Spleen (tissue), 11 donors: ENCODE results near the gene OR10C1. TPM values are rescaled to one million over a fixed set of nuclear protein-coding genes. Genes with fewer than 3 reads are reported as not detected.
"Not testable (repeated sequence)": the region's sequence is repeated elsewhere in the genome, so short reads cannot be mapped to it uniquely, and the experiment has no call there.

ENCODE experiments used
- DNase-seq: peaks from one replicate; pipeline ENCODE4 v3.0.0-alpha.2; 2020
- H3K27ac ChIP-seq, 8 donors: fragments of 200-600 bp; sonication (generic) in 7 of 8; 1 replicate in 4 of 8; 2 replicates in 4 of 8; pipeline versions ENCODE4 v1.5.0 to v1.8.0; 2016 to 2021; ENCODE audit warnings: inconsistent platforms in 4 of 8, mild to moderate bottlenecking in 4 of 8, moderate library complexity in 1 of 8
- H3K27me3 ChIP-seq, 7 donors: fragments of 200-600 bp; sonication (generic) in 6 of 7; replicated peaks in 1 of 7; 1 replicate in 4 of 7; 2 replicates in 3 of 7; pipeline versions ENCODE4 v1.5.0 to v1.8.0; 2016 to 2021; ENCODE audit warnings: inconsistent platforms in 3 of 7, mild to moderate bottlenecking in 1 of 7
- H3K36me3 ChIP-seq, 6 donors: fragments of 200-600 bp; sonication (generic) in 5 of 6; 1 replicate in 4 of 6; 2 replicates in 2 of 6; pipeline versions ENCODE4 v1.5.0 to v1.8.0; 2016 to 2021; ENCODE audit warnings: inconsistent platforms in 2 of 6
- H3K4me1 ChIP-seq, 6 donors: fragments of 200-600 bp; sonication (generic) in 5 of 6; 1 replicate in 3 of 6; 2 replicates in 3 of 6; pipeline versions ENCODE4 v1.5.0 to v1.8.0; 2016 to 2021; ENCODE audit warnings: inconsistent platforms in 3 of 6
- H3K4me3 ChIP-seq, 8 donors: fragments of 200-600 bp; sonication (generic) in 7 of 8; 1 replicate in 4 of 8; 2 replicates in 4 of 8; pipeline versions ENCODE4 v1.5.0 to v1.8.0; 2016 to 2021; ENCODE audit warnings: inconsistent platforms in 4 of 8, mild to moderate bottlenecking in 4 of 8, moderate library complexity in 2 of 8
- H3K9me3 ChIP-seq, 8 donors: fragments of 200-600 bp; sonication (generic) in 7 of 8; 1 replicate in 4 of 8; 2 replicates in 4 of 8; pipeline versions ENCODE4 v1.5.0 to v1.8.0; 2016 to 2021; ENCODE audit warnings: inconsistent platforms in 4 of 8
- CTCF ChIP-seq, 11 experiments: fragments of 200-600 bp in 7 of 11; fragments of 450-650 bp in 4 of 11; sonication (generic) in 4 of 11; IDR thresholded peaks in 8 of 11; conservative IDR thresholded peaks in 3 of 11; 1 replicate in 7 of 11; 2 replicates in 4 of 11; pipeline versions ENCODE4 v1.4.0 to v1.8.0; 2016 to 2021; ENCODE audit warnings: antibody characterized with exemption in 11 of 11, inconsistent platforms in 4 of 11, mild to moderate bottlenecking in 1 of 11
- POLR2A ChIP-seq, 3 donors: fragments of 450-650 bp; IDR thresholded peaks; one replicate each; pipeline ENCODE4 v1.5.1; 2017; ENCODE audit warnings: antibody characterized with exemption in 3 of 3, mild to moderate bottlenecking in 1 of 3
- POLR2AphosphoS5 ChIP-seq, 3 donors: sonication (generic); formaldehyde crosslinking; IDR thresholded peaks; one replicate each; pipeline ENCODE4 v1.5.1; 2017; ENCODE audit warnings: antibody characterized with exemption in 3 of 3
- WGBS, 5 donors: extraction: QIAGEN DNeasy Blood & Tissue Kit in 3 of 5; methylation state at CpG; one replicate each; pipeline versions ENCODE4 v1.1.5 to v1.1.7; 2013 to 2018; 5-methylcytosine and 5-hydroxymethylcytosine counted together
- intact Hi-C: fragments of 100-400 bp; cut with DNase I; formaldehyde crosslinking; loops from one replicate; pipeline ENCODE4 v1.15.0; 2023; ENCODE audit warnings: low total_unique reads
- polyA plus RNA-seq, 3 donors: library from polyadenylated mRNA; stranded (reverse); fragments of 200-250 nt; gene quantifications; one replicate each; pipeline ENCODE4 v1.2.1, GENCODE V29; 2013
- total RNA-seq, 7 donors: library from RNA; depleted of rRNA in 3 of 7; stranded (reverse); fragments of >200 nt in 3 of 7; fragmentation: NEBNext Ultra II Directional in 4 of 7; extraction: Animal tissue kit (Norgen Biotek cat#: 25700) in 4 of 7; gene quantifications; one replicate each; pipeline versions ENCODE4 v1.1.0 to v1.2.1, GENCODE V29; 2016 to 2021
- donor health status: healthy with polysubstance abuse.
- donor health status: DM: no; HTN: no; CAD: no; lungs with moderate emphysema.
- donor health status: DM: no; HTN: no; CAD: no.
- donor health status: Bipolar disorder and iron deficiency.
- donor health status: healthy.
- donor health status: DM: no; HTN: no; CAD: no.
- donor health status: DM: yes; HTN: yes; CAD: no.

Gene OR10C1
- total and polyA plus RNA-seq, 10 donors = not detected

DNA sequence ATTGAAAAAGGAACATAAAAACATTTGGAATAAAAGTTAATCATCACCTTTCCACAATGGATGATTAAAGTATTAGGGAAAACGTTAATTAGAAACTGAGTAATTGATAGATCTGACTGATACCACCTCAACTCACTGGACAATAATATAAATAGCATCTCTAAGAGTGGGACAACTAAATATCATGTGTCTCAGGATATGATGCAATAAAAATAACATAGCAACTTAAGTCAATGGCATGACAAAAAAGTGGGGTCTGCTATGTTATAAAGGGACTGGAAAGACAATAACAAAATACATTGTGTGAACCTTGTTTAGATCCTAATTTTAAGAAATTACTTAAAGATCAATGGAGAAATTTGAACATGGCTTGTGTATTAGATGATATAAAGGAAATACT, 14.0 kb upstream of the OR10C1 start:
- 45 to 79% (median 60%) methylated on average over 1 of the region's 1 CpG for WGBS, 5 donors
- intact Hi-C loops = no loop called here
- H3K4me1 ChIP-seq = no peaks in the 10 kb centered on the region
- no peak overlapping the region for H3K4me3 ChIP-seq
- TF ChIP-seq CTCF (IDR thresholded peaks at IDR 0.05 in 8 of 11, conservative IDR thresholded peaks at IDR 0.05 in 3 of 11) (no peak), POLR2AphosphoS5 (IDR thresholded peaks at IDR 0.05) (no peak), POLR2A (IDR thresholded peaks at IDR 0.05) (no peak)
- DNase-seq = no peak
- H3K9me3 ChIP-seq = peaks cover 0 to 5% (median 2%) of the 10 kb centered on the region in 8 donors
- H3K27ac ChIP-seq = no peak overlapping the region
- H3K36me3 ChIP-seq = no peaks in the 10 kb centered on the region
- peaks cover 0 to 15% (median 0%) of the 10 kb centered on the region in 7 donors for H3K27me3 ChIP-seq

DNA sequence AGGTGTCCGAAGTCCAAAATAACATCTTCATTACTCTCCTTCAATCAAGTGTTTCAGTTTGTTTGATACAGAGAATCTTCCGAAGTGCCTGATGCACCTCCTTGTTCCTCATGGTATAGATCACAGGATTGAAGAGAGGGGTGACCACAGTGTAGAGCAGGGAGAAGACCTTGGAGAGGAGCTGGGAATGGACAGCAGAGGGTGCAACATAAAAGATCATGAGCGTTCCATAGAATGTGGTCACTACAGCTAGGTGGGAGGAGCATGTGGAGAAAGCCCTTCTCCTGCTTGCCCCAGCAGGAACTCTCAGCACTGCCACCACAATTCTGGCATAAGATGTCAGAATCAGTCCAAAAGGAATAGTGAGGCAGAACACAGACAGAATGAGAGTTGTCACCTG, 12.5 kb upstream of the OR10C1 start:
- peaks cover 0 to 15% (median 0%) of the 10 kb centered on the region in 7 donors for H3K27me3 ChIP-seq
- intact Hi-C loops = no loop called here
- TF ChIP-seq CTCF (IDR thresholded peaks at IDR 0.05 in 8 of 11, conservative IDR thresholded peaks at IDR 0.05 in 3 of 11) (no peak), POLR2AphosphoS5 (IDR thresholded peaks at IDR 0.05) (no peak), POLR2A (IDR thresholded peaks at IDR 0.05) (no peak)
- H3K9me3 ChIP-seq = no peaks in the 10 kb centered on the region
- no peak overlapping the region for H3K4me3 ChIP-seq
- H3K27ac ChIP-seq = no peak overlapping the region
- H3K36me3 ChIP-seq = no peaks in the 10 kb centered on the region
- DNase-seq = no peak
- no peaks in the 10 kb centered on the region for H3K4me1 ChIP-seq
- WGBS, 5 donors = 80 to 96% (median 87%) methylated on average over 3 of the region's 3 CpGs

DNA sequence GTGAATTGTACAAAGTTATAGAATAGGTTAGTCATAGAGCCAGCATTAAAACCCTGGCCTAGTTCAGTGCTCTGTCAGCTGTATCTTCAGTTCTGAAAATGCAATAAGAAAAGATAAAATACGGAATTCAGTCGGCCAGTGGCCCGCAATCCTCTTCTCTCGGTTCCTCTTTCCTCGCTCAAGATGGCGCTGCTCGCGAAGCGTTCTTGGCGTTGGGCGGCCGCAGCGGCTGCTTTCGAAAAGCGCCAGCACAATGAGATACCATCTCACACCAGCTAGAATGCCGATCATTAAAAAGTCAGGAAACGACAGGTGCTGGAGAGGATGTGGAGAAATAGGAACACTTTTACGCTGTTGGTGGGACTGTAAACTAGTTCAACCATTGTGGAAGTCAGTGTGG, 2.4 kb upstream of the OR10C1 start:
- WGBS, 5 donors = 73 to 80% (median 78%) methylated on average over 18 of the region's 18 CpGs
- DNase-seq = not testable (repeated sequence)

GRCh38 chr6:29442719-29443118, 3.6 kb downstream of the OR10C1 start:
- H3K27ac ChIP-seq = no peak overlapping the region
- WGBS, 5 donors = 74 to 100% (median 81%) methylated on average over 1 of the region's 1 CpG
- peaks cover 0 to 38% (median 4%) of the 10 kb centered on the region in 7 donors for H3K27me3 ChIP-seq
- H3K36me3 ChIP-seq = no peaks in the 10 kb centered on the region
- peaks cover 0 to 11% (median 0%) of the 10 kb centered on the region in 8 donors for H3K9me3 ChIP-seq
- no peak for DNase-seq
- intact Hi-C loops = no loop called here
- H3K4me1 ChIP-seq = no peaks in the 10 kb centered on the region
- H3K4me3 ChIP-seq = no peak overlapping the region
- TF ChIP-seq POLR2AphosphoS5 (IDR thresholded peaks at IDR 0.05) (no peak), CTCF (IDR thresholded peaks at IDR 0.05 in 8 of 11, conservative IDR thresholded peaks at IDR 0.05 in 3 of 11) (no peak), POLR2A (IDR thresholded peaks at IDR 0.05) (no peak)

More for the DNA sequence above, 2.4 kb upstream of the OR10C1 start:
- H3K27ac ChIP-seq, H3K4me3 ChIP-seq, H3K4me1 ChIP-seq, H3K9me3 ChIP-seq, H3K36me3 ChIP-seq, intact Hi-C loops: not testable (repeated sequence)
- H3K27me3 ChIP-seq = peaks cover 0 to 21% (median 0%) of the 10 kb centered on the region in 7 donors

- WGBS, 5 donors = 70 to 85% (median 77%) methylated on average over 1 of the region's 1 CpG
- H3K27ac ChIP-seq, H3K4me1 ChIP-seq, H3K4me3 ChIP-seq, H3K36me3 ChIP-seq, intact Hi-C loops, DNase-seq: not testable (repeated sequence)
- Histone ChIP-seq H3K27me3 (peaks cover 0 to 42% (median 4%) of the 10 kb centered on the region in 7 donors), H3K9me3 (peaks cover 0 to 11% (median 0%) of the 10 kb centered on the region in 8 donors)
Measured at GRCh38 chr6:29444031-29444430, 4.9 kb downstream of the OR10C1 start.
